Pancreas (tissue), 10 donors: ENCODE results near the gene FANCC. TPM values are rescaled to one million over a fixed set of nuclear protein-coding genes. Genes with fewer than 3 reads are reported as not detected.

Source experiments
- ATAC-seq, 4 donors: fragments of 200-7000 bp; cut with Tn5 transposase; one replicate each; pipeline versions ENCODE4 v1.8.0 to v1.9.1; 2020; ENCODE audit warnings: mild to moderate bottlenecking in 4 of 4, moderate library complexity in 4 of 4
- DNase-seq, 6 donors: peaks; one replicate each; pipeline ENCODE4 v3.0.0-alpha.2; 2020
- FAIRE-seq: peaks from 2 replicates; lab custom pipeline; 2012; peaks lifted over from hg19 to GRCh38; lab: Jason Lieb, UNC
- H3K27ac ChIP-seq, 4 donors: fragments of 200-600 bp; sonication (generic); 1 replicate in 3 of 4; 2 replicates in 1 of 4; pipeline versions ENCODE4 v1.5.0 to v1.8.0; 2020
- H3K27me3 ChIP-seq, 4 donors: fragments of 200-600 bp; one replicate each; pipeline ENCODE4 v1.8.0; 2021
- H3K36me3 ChIP-seq, 3 donors: fragments of 200-600 bp; sonication (generic) in 1 of 3; one replicate each; pipeline versions ENCODE4 v1.5.0 to v1.8.0; 2020 to 2021
- H3K4me1 ChIP-seq, 3 donors: fragments of 200-600 bp; one replicate each; pipeline ENCODE4 v1.8.0; 2021
- H3K4me3 ChIP-seq, 4 donors: fragments of 200-600 bp; sonication (generic) in 2 of 4; one replicate each; pipeline versions ENCODE4 v1.5.0 to v1.8.0; 2020 to 2021
- H3K9me3 ChIP-seq, 4 donors: fragments of 200-600 bp; one replicate each; pipeline ENCODE4 v1.8.0; 2021
- CTCF ChIP-seq, 4 donors: fragments of 200-600 bp; sonication (generic) in 3 of 4; IDR thresholded peaks; one replicate each; pipeline versions ENCODE4 v1.5.0 to v1.8.0; 2021; ENCODE audit warnings: antibody characterized with exemption in 4 of 4
- WGBS, 2 donors: extraction: QIAGEN DNeasy Blood & Tissue Kit; methylation state at CpG; one replicate each; pipeline ENCODE4 v1.1.7; 2013; 5-methylcytosine and 5-hydroxymethylcytosine counted together
- intact Hi-C, 3 donors: fragments of 100-400 bp; cut with DNase I; formaldehyde crosslinking; loops; one replicate each; pipeline versions ENCODE4 v1.11.1 to v1.14.2; 2022
- polyA plus RNA-seq, 2 donors: library from polyadenylated mRNA; stranded (reverse); fragments of 200-250 nt; gene quantifications; one replicate each; pipeline ENCODE4 v1.2.3, GENCODE V29; 2013
- total RNA-seq, 6 donors: library from RNA; stranded (reverse); fragmentation: NEBNext Ultra II Directional in 4 of 6; extraction: Animal tissue kit (Norgen Biotek cat#: 25700) in 4 of 6; gene quantifications; one replicate each; pipeline versions ENCODE4 v1.2.1 to v1.2.4, GENCODE V29; 2021 to 2023
- donor health status: healthy with polysubstance abuse.
- donor health status: DM: no; HTN: no; CAD: no; lungs with moderate emphysema.
- donor health status: DM: no; HTN: no; CAD: no.
- donor health status: control.
- donor health status: control.
- donor health status: Bipolar disorder and iron deficiency.
- donor health status: DM: yes; HTN: yes; CAD: no.
- donor health status: DM: no; HTN: no; CAD: no.
- donor health status: DM: no; HTN: no; CAD: no.
- donor health status: DM: yes; HTN: yes; CAD: no.

The FANCC gene
- total and polyA plus RNA-seq, 8 donors: 3.8 to 9.9 (median 4.6) TPM

GRCh38 chr9:95126739-95127138, 190.8 kb downstream of the FANCC start:
- no peak for ATAC-seq
- no peaks in the 10 kb centered on the region for H3K36me3 ChIP-seq
- H3K4me3 ChIP-seq: no peak overlapping the region
- H3K9me3 ChIP-seq: no peaks in the 10 kb centered on the region
- H3K27me3 ChIP-seq: no peaks in the 10 kb centered on the region
- no peak for DNase-seq
- no peak for FAIRE-seq
- 66 to 78% methylated on average over 9 of the region's 9 CpGs for WGBS, 2 donors
- TF ChIP-seq CTCF (IDR thresholded peaks at IDR 0.05): no peak
- H3K27ac ChIP-seq: no peak overlapping the region
- H3K4me1 ChIP-seq: peaks cover 12 to 16% (median 15%) of the 10 kb centered on the region in 3 donors
- intact Hi-C loops: loop anchor here in 1 of 3 donors (5.0 kb wide), 3 partner anchors 39 to 444 kb away; no protein-coding TSS in a partner anchor

- TF ChIP-seq CTCF (IDR thresholded peaks at IDR 0.05): no peak
- Histone ChIP-seq H3K27ac (no peak overlapping the region), H3K4me1 (peaks cover 5 to 11% (median 9%) of the 10 kb centered on the region in 3 donors), H3K4me3 (no peak overlapping the region), H3K9me3 (no peaks in the 10 kb centered on the region), H3K27me3 (no peaks in the 10 kb centered on the region), H3K36me3 (no peaks in the 10 kb centered on the region)
- FAIRE-seq: no peak
- WGBS, 2 donors: 76% methylated on average over 3 of the region's 3 CpGs
- DNase-seq: no peak
- intact Hi-C loops: loop anchor here in 1 of 3 donors (5.0 kb wide), 3 partner anchors 38 to 443 kb away; no protein-coding TSS in a partner anchor
- no peak for ATAC-seq
Measured at GRCh38 chr9:95125652-95126051, 191.9 kb downstream of the FANCC start.

- Histone ChIP-seq H3K27ac (no peak overlapping the region), H3K36me3 (no peaks in the 10 kb centered on the region), H3K4me3 (no peak overlapping the region), H3K4me1 (peaks cover 0 to 4% (median 2%) of the 10 kb centered on the region in 3 donors), H3K9me3 (no peaks in the 10 kb centered on the region), H3K27me3 (no peaks in the 10 kb centered on the region)
- intact Hi-C loops: loop anchor here in 1 of 3 donors (5.0 kb wide), 3 partner anchors 37 to 442 kb away; no protein-coding TSS in a partner anchor
- no peak for DNase-seq
- FAIRE-seq: no peak
- peak in 3 of 4 donors; percentile 12 to 29 (median 27) for ATAC-seq
- TF ChIP-seq CTCF (IDR thresholded peaks at IDR 0.05): no peak
- 55% methylated on average over 9 of the region's 9 CpGs for WGBS, 2 donors
Measured at GRCh38 chr9:95124582-95125367, 192.7 kb downstream of the FANCC start.

DNA sequence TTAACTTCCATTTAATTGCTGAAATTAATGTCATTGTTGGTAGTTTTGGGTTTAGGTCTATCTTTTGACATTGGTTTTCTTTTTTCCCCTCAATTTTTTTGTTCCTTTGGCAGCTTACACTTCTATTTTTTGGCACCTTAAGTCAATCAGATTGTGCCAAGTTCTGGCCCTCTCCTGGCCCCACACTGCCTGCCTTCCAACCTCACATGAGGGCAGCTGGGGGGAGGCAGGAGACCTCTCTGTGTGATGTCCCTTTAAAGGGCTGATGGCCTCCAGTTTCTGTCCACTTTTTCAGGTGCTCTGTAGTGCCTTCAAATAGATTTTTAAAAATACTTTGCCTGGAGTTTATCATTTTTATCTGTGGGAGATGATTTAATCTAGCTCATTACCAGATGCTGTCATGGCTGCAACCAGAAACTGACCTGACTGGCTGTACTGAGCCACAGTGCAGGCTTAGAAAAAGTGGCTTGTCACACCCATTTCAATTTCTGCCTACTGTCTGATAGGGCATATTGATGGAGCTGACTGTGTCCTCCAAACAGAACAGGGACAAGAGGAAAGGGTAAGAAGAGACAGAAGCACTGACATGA, 196.6 kb downstream of the FANCC start:
- Histone ChIP-seq H3K27ac (no peak overlapping the region), H3K9me3 (no peaks in the 10 kb centered on the region), H3K36me3 (no peaks in the 10 kb centered on the region), H3K27me3 (no peaks in the 10 kb centered on the region), H3K4me3 (no peak overlapping the region), H3K4me1 (peaks cover 0 to 9% (median 0%) of the 10 kb centered on the region in 3 donors)
- DNase-seq (no peak), ATAC-seq (no peak), FAIRE-seq (no peak)
- no peak for TF ChIP-seq CTCF (IDR thresholded peaks at IDR 0.05)
- intact Hi-C loops: no loop called here
